ENCODE results near the gene ANK2.
A peak's percentile ranks its signal among the peaks of the same experiment; 100 is the strongest.

ANK2 gene

GRCh38 chr4:113344100-113344499 lies 294.6 kb downstream of the ANK2 start:
- DNase-seq = no peak
- no peak for ATAC-seq

GRCh38 chr4:113347245-113347644 lies 297.8 kb downstream of the ANK2 start:
- no peak for ATAC-seq

GRCh38 chr4:113349430-113349829 lies 300.0 kb downstream of the ANK2 start:
- no peak for ATAC-seq
- no peak for DNase-seq

More at GRCh38 chr4:113347245-113347644, 297.8 kb downstream of the ANK2 start:
- no peak for DNase-seq

GRCh38 chr4:113350576-113350975 lies 301.1 kb downstream of the ANK2 start:
- no peak for DNase-seq
- ATAC-seq = no peak

DNA sequence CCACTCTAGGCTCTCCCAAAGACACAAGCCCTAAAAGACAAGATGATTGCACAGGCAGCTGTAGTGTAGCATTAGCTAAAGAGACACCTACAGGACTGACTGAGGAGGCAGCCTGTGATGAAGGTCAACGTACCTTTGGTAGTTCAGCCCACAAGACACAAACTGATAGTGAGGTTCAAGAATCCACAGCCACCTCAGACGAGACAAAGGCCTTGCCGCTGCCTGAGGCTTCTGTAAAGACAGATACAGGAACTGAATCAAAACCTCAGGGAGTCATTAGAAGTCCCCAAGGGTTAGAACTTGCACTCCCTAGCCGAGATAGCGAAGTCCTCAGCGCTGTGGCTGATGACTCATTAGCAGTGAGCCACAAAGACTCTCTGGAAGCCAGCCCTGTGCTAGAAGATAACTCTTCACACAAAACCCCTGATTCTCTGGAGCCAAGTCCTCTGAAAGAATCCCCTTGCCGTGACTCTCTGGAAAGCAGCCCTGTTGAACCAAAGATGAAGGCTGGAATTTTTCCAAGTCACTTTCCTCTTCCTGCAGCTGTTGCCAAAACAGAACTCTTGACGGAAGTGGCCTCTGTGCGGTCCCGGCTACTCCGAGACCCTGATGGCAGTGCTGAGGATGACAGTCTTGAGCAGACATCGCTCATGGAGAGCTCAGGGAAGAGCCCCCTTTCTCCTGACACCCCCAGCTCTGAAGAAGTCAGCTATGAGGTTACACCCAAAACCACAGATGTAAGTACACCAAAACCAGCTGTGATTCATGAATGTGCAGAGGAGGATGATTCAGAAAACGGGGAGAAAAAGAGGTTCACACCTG lies 306.3 kb downstream of the ANK2 start:
- peak; percentile 71 for DNase-seq

DNA sequence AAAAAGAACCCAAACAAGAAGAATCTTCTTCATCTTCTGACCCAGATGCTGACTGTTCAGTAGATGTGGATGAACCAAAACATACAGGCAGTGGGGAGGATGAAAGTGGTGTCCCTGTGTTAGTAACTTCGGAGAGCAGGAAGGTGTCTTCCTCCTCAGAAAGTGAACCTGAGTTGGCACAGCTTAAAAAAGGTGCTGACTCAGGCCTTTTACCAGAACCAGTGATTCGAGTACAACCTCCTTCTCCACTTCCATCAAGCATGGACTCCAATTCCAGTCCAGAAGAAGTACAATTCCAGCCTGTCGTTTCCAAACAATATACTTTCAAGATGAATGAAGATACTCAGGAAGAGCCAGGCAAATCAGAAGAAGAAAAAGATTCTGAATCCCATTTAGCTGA lies 307.0 kb downstream of the ANK2 start:
- ATAC-seq (no peak), DNase-seq (no peak)

More for the DNA sequence above, 306.3 kb downstream of the ANK2 start:
- peak; percentile 98 for ATAC-seq

- DNase-seq = no peak
- ATAC-seq = no peak
Measured at GRCh38 chr4:113358784-113359183, 309.3 kb downstream of the ANK2 start.

DNA sequence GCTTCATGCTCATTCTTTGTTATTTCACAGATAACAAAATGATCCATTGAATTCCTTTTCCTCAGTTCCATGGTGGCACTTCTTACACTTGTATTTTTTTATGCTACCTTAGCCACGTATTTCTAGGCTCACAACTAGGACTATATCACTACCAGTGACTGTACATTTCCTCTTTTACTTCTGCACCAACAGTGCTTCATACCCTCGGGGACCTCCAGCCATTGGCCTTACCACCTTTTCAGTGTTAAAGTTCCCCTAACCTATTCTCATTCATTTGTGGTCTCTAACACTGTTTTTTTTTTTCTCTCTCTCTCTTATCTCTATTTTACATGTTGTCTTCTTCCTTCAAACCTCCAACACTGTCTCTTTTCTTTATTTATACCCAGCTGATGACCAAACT lies 315.9 kb downstream of the ANK2 start:
- DNase-seq = no peak
- no peak for ATAC-seq

- no peak for DNase-seq
- ATAC-seq = no peak
Measured at GRCh38 chr4:113368056-113368455, 318.6 kb downstream of the ANK2 start.

DNA sequence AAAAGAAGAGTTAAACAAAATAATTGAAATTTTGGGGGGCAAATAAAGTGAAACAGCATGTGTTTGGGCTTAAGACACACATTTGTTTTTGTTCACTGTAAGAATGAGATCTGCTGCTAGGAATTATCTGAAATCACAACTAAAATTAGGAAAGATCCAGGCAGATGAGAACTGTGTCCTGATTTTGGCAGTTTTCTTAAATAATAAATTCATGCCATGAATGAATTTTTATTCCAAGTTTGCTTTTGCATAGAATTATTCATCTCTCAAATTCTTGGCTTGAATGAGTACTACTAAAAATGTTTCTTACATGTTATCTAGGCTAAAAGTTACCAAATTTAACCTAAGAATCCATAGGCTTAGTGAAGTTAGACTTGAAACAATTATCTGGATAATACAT lies 321.7 kb downstream of the ANK2 start:
- DNase-seq = no peak
- no peak for ATAC-seq

- DNase-seq = no peak
- ATAC-seq = no peak
Measured at GRCh38 chr4:113375964-113376666, 326.7 kb downstream of the ANK2 start.

GRCh38 chr4:113378836-113379235 lies 329.4 kb downstream of the ANK2 start:
- DNase-seq (no peak), ATAC-seq (no peak)

GRCh38 chr4:113382704-113383103 lies 333.3 kb downstream of the ANK2 start:
- ATAC-seq (no peak), DNase-seq (no peak)

GRCh38 chr4:113383111-113383785 lies 333.8 kb downstream of the ANK2 start:
- DNase-seq (no peak), ATAC-seq (no peak)

DNA sequence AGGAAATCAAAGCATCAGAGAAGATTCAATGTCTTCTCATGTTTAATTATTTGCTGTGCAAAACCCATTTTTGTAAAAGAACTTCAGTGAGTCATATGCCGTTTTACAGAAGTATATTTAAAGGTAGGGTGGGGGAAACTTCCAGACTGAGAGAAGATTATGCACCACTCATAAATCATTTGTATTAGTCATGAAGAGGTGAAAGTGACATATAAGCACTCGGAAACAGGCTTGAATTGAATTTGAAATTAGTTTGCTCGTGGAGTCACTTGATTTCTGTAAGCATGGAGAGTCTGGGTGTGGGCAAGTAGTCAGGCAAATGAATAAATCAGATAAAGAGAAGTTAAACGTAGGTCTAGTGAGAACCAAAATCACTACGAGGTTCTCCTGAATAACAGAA lies 335.1 kb downstream of the ANK2 start:
- peak; percentile 84 for ATAC-seq

GRCh38 chr4:113385281-113385899 lies 335.9 kb downstream of the ANK2 start:
- no peak for ATAC-seq
- DNase-seq = no peak

More for the DNA sequence above, 335.1 kb downstream of the ANK2 start:
- DNase-seq = no peak

DNA sequence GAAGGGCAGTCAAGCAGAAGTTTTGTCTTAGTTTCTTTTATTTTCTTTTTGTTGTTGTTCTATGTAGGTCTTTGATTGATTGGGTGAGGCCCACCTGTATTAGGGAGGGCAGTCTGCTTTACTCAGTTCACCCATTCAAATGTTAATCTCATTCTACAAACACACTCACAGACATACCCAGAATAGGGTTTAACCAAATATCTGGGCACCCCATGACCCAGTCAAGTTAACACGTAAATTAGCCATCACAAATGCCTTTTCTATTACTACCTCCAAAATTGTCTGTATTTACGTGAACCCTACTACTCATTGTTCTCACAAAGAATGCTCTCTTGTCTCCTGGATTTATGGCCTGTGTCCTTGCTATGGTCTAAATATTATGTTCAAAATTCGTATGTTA lies 339.7 kb downstream of the ANK2 start:
- DNase-seq = no peak
- no peak for ATAC-seq

GRCh38 chr4:113390850-113391249 lies 341.4 kb downstream of the ANK2 start:
- no peak for ATAC-seq
- DNase-seq = no peak

- DNase-seq (no peak), ATAC-seq (no peak)
Measured at GRCh38 chr4:113394108-113394729, 344.8 kb downstream of the ANK2 start.

- ATAC-seq (peak; percentile 97), DNase-seq (peak; percentile 39)
Measured at GRCh38 chr4:113394730-113395530, 345.5 kb downstream of the ANK2 start.

DNA sequence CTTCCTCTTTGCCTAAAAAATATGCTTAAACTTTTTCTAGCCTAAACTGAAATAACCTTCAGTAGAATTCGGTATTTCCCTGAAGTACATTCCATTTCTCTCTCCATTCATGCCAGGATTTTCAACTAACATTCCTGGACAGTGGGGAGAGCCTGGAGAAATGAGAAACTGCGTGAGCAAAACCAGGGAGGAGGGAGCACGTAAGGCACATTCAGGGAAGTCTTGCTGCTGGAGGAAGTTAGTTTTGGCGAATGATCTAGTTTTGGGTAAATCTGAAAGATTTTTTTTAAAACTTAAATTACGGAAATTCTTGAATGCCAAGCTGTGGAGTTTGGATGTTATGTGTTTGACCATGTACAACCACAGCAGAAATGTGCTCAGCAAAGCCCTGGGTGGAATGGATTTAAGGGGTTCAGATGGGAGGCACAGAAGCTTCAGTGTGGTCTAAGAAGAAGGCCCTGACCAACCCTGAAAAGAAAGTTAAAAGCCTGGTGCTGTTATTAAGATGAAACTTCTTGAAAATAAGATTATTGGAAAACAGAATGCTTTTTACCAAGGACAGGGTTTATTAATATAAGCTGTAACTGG lies 347.8 kb downstream of the ANK2 start:
- DNase-seq = no peak
- no peak for ATAC-seq

Data from stimulated activated naive CD8-positive, alpha-beta T cell treated with anti-CD3 and anti-CD28 coated beads, Interleukin-15, Interleukin-2, amounts not matched to agents 100 U/mL and 50 U/mL, for 24 hours (primary cell).